ENCODE data around the gene DAB2IP.

DNA sequence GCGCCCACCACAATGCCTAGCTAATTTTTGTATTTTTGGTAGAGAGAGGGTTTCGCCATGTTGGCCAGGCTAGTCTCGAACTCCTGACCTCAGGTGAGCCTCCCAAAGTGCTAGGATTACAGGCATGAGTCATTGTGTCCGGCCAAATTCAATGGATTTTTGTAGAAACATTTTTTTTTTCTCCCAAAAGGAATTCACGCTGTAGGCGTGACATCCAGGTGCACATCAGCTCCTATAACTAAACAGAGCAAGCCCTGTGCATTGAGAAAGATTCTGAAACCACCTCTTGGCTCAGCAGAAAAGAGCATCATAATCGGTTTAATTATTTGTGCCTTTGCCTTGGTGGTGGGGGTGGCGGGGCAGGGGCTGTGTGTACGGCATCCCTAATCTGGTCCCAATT is 32.9 kb upstream of the DAB2IP start:
- TF ChIP-seq NFRKB (IDR thresholded peaks at IDR 0.05) (no peak), BHLHE40 (IDR thresholded peaks at IDR 0.05; ENCODE audit: borderline replicate concordance) (no peak), FOXM1 (IDR thresholded peaks at IDR 0.05; ENCODE audit: borderline replicate concordance) (no peak), SUZ12 (IDR thresholded peaks at IDR 0.05) (no peak), HDGF (IDR thresholded peaks at IDR 0.05; ENCODE audit: borderline replicate concordance) (no peak), ARNT (IDR thresholded peaks at IDR 0.05) (no peak), TARDBP (IDR thresholded peaks at IDR 0.05) (no peak)
